HG02678 (cell line): ENCODE measurements around the gene ENHO.
"Not testable (repeated sequence)": the region's sequence is repeated elsewhere in the genome, so short reads cannot be mapped to it uniquely, and the experiment has no call there.

Source experiments
- ATAC-seq: cut with Tn5 transposase; IDR thresholded peaks from one replicate; pipeline ENCODE4 v1.9.1; 2021; ENCODE audit warnings: mild to moderate bottlenecking, moderate library complexity; ENCODE audit not compliant: unreplicated experiment

The ENHO gene

DNA sequence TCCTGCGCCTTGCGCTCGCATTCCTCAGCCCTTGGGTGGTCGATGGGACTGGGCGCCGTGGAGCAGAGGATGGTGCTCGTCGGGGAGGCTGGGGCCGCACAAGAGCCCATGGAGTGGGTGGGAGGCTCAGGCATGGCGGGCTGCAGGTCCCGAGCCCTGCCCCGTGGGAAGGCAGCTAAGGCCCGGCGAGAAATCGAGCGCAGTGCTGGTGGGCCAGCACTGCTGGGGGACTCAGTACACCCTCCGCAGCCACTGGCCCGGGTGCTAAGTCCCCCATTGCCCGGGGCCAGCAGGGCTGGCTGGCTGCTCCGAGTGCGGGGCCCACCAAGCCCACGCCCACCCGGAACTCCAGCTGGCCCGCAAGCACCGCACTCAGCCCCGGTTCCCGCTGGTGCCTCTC, 40.0 kb downstream of the ENHO start:
- not testable (repeated sequence) for ATAC-seq

DNA sequence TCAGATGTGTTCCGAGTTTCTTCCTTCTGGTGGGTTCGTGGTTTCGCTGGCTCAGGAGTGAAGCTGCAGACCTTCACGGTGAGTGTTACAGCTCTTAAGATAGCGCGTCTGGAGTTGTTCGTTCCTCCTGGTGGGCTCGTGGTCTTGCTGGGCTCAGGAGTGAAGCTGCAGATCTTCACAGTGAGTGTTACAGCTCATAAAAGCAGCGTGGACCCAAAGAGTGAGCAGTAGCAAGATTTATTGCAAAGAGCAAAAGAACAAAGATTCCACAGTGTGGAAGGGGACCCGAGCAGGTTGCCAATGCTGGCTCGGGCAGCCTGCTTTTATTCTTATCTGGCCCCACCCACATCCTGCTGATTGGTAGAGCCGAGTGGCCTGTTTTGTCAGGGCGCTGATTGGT, 41.2 kb downstream of the ENHO start:
- not testable (repeated sequence) for ATAC-seq

DNA sequence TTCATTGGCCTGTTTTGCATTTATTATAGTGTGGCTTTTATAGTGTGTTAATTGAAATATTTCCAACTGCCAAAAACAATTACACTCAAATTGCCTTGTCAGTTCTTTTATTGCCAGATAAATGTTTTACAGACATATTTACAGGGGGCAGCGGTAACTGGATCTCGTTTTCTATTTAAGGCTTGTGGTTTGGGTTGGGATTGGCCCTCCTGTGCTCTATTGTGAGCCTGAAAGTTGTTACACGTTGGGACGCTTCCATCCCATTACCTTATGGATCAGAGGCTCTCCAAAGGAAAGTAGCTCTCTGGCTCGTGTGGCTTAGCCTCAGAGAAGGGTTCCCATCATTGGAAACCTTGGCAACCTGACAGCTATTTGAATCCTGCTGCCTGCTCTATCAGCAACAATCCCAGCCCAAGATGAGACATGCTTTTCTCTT, 43.3 kb downstream of the ENHO start:
- ATAC-seq: no peak

DNA sequence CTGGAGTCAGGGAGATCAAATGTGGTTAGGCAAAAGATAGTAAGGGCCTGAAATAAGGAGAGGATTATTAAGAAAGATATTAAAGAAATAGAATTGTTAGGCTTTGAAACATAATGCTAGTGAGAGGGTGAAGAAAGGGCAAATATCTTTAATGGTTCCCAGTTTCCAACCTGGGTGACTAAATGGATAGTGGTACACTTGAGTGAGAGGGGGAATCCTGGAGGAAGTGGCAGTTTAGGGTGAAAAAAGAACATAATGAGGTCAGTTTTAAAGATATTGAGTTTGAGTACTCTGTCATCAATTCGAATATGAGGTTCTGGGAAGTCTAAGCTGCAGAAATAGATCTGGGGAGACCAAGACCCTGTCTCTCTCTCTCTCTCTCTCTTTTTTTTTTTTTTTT, 45.2 kb downstream of the ENHO start:
- no peak for ATAC-seq

DNA sequence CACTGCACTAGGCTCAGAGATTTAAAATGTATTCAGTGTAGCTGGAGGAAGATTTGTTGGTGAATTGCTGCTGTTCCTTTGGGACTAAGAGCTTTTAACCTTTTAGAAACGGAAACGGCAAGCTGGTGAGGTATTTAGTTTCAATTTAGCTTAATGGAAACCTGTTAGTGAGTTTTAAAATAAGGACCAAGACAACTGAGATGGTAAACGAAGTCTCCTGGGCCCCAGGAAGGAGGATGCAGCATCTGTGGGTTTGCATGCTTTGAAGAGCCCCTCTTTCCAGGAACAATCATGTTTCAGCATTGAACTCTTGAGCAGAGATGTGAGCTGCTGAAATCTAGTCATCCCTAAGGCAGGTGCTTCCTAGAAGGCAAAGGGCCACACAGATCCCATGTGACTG, 47.7 kb downstream of the ENHO start:
- no peak for ATAC-seq
